Neural crest cell (in vitro differentiated cells): ENCODE results near the gene NKX6-2. TPM values are rescaled to one million over a fixed set of nuclear protein-coding genes. Genes with fewer than 3 reads are reported as not detected.

ENCODE experiments used
- DNase-seq: peaks from one replicate; pipeline ENCODE4 v3.0.0; 2021; ENCODE audit warnings: low read depth, mixed read lengths, low spot score
- H3K27ac Mint-ChIP-seq: one replicate; pipeline ENCODE4 v1.8.0; 2021; ENCODE audit warnings: mild to moderate bottlenecking, mixed read lengths; ENCODE audit not compliant: unreplicated experiment
- H3K27me3 Mint-ChIP-seq: 2 replicates; pipeline ENCODE4 v1.8.0; 2021; ENCODE audit warnings: low read depth, mild to moderate bottlenecking, mixed read lengths
- H3K36me3 Mint-ChIP-seq: 2 replicates; pipeline ENCODE4 v1.8.0; 2021; ENCODE audit warnings: low read depth, mild to moderate bottlenecking, mixed read lengths
- H3K4me1 Mint-ChIP-seq: 2 replicates; pipeline ENCODE4 v1.8.0; 2021; ENCODE audit warnings: mixed read lengths
- H3K4me3 Mint-ChIP-seq: one replicate; pipeline ENCODE4 v1.8.0; 2021; ENCODE audit warnings: mild to moderate bottlenecking, mixed read lengths
- H3K9me3 Mint-ChIP-seq: 2 replicates; pipeline ENCODE4 v1.8.0; 2021; ENCODE audit warnings: mixed read lengths
- CTCF ChIP-seq: fragments of 200-600 bp; sonication (generic); conservative IDR thresholded peaks from 2 replicates; pipeline ENCODE4 v1.5.0; 2021; ENCODE audit warnings: antibody characterized with exemption, mild to moderate bottlenecking
- total RNA-seq: library from RNA; stranded (reverse); gene quantifications from 2 replicates; pipeline ENCODE4 v1.2.1, GENCODE V29; 2021

Gene NKX6-2
- total RNA-seq, 1 donor from 2014 or later: not detected

- Mint-ChIP-seq H3K27ac (no peak overlapping the region), H3K36me3 (no peaks in the 10 kb centered on the region), H3K4me1 (no peaks in the 10 kb centered on the region), H3K4me3 (no peak overlapping the region), H3K27me3 (peaks cover 12% of the 10 kb centered on the region), H3K9me3 (no peaks in the 10 kb centered on the region)
- TF ChIP-seq CTCF: no peak
- no peak for DNase-seq
Measured at GRCh38 chr10:132808383-132809231, 22.7 kb upstream of the NKX6-2 start.

GRCh38 chr10:132807621-132808049, 21.7 kb upstream of the NKX6-2 start:
- Mint-ChIP-seq H3K4me1 (no peaks in the 10 kb centered on the region), H3K27ac (no peak overlapping the region), H3K27me3 (peaks cover 16% of the 10 kb centered on the region), H3K9me3 (no peaks in the 10 kb centered on the region), H3K36me3 (no peaks in the 10 kb centered on the region), H3K4me3 (no peak overlapping the region)
- TF ChIP-seq CTCF: no peak
- DNase-seq: no peak

- Mint-ChIP-seq H3K4me1 (no peaks in the 10 kb centered on the region), H3K27ac (no peak overlapping the region), H3K36me3 (no peaks in the 10 kb centered on the region), H3K9me3 (no peaks in the 10 kb centered on the region), H3K27me3 (peaks cover 16% of the 10 kb centered on the region), H3K4me3 (no peak overlapping the region)
- TF ChIP-seq CTCF: no peak
- DNase-seq: no peak
Measured at GRCh38 chr10:132806561-132807003, 20.6 kb upstream of the NKX6-2 start.

- Mint-ChIP-seq H3K36me3 (no peaks in the 10 kb centered on the region), H3K4me1 (no peaks in the 10 kb centered on the region), H3K27me3 (peaks cover 16% of the 10 kb centered on the region), H3K9me3 (no peaks in the 10 kb centered on the region), H3K4me3 (no peak overlapping the region), H3K27ac (no peak overlapping the region)
- no peak for DNase-seq
- no peak for TF ChIP-seq CTCF
Measured at GRCh38 chr10:132806110-132806509, 20.2 kb upstream of the NKX6-2 start.

GRCh38 chr10:132805599-132805998, 19.7 kb upstream of the NKX6-2 start:
- no peak for TF ChIP-seq CTCF
- no peak for DNase-seq
- Mint-ChIP-seq H3K27ac (no peak overlapping the region), H3K27me3 (peaks cover 16% of the 10 kb centered on the region), H3K36me3 (no peaks in the 10 kb centered on the region), H3K9me3 (no peaks in the 10 kb centered on the region), H3K4me1 (no peaks in the 10 kb centered on the region), H3K4me3 (no peak overlapping the region)
